ENCODE results near the gene SLC25A21.

- TF ChIP-seq CTCF (IDR thresholded peaks at IDR 0.05): no peak
- no peak for TF ChIP-seq EP300 (IDR thresholded peaks at IDR 0.05)
Observed at GRCh38 chr14:36857136-36857535, 315.3 kb downstream of the SLC25A21 start.

Data from ovary (tissue), 3 donors.